Smooth muscle cell (in vitro differentiated cells): ENCODE results near the gene ATP9B. TPM values are rescaled to one million over a fixed set of nuclear protein-coding genes. Genes with fewer than 3 reads are reported as not detected.

Experiments
- DNase-seq: peaks from one replicate; lab custom pipeline; 2025; ENCODE audit not compliant: unreplicated experiment; lab: John Stamatoyannopoulos, UW
- H2AFZ ChIP-seq: fragments of 200-600 bp; sonication (generic); 2 replicates; pipeline ENCODE4 v1.6.0; 2016; ENCODE audit warnings: antibody characterized with exemption, low read depth, mild to moderate bottlenecking
- H3F3A ChIP-seq: fragments of 200-600 bp; sonication (generic); 2 replicates; pipeline ENCODE4 v1.6.0; 2017; ENCODE audit warnings: antibody characterized with exemption, low read depth
- H3K27ac ChIP-seq: fragments of 200-600 bp; sonication (generic); 2 replicates; pipeline ENCODE4 v1.5.1; 2016; ENCODE audit warnings: low read depth, mild to moderate bottlenecking
- H3K27me3 ChIP-seq: fragments of 200-600 bp; sonication (generic); 2 replicates; pipeline ENCODE4 v1.6.1; 2016; ENCODE audit warnings: low read depth, mild to moderate bottlenecking
- H3K36me3 ChIP-seq: fragments of 200-600 bp; sonication (generic); 2 replicates; pipeline ENCODE4 v1.5.1; 2016; ENCODE audit warnings: low read depth
- H3K4me1 ChIP-seq: fragments of 200-600 bp; sonication (generic); 2 replicates; pipeline ENCODE4 v1.5.1; 2016; ENCODE audit warnings: low read depth
- H3K4me2 ChIP-seq: fragments of 200-600 bp; sonication (generic); 2 replicates; pipeline ENCODE4 v1.6.0; 2016; ENCODE audit warnings: mild to moderate bottlenecking
- H3K4me3 ChIP-seq: fragments of 200-600 bp; sonication (generic); 2 replicates; pipeline ENCODE4 v1.5.1; 2016; ENCODE audit warnings: mild to moderate bottlenecking
- H3K79me2 ChIP-seq: fragments of 200-600 bp; sonication (generic); 2 replicates; pipeline ENCODE4 v1.6.0; 2016; ENCODE audit warnings: low read depth, mild to moderate bottlenecking
- H3K9ac ChIP-seq: fragments of 200-600 bp; sonication (generic); 2 replicates; pipeline ENCODE4 v1.6.0; 2016; ENCODE audit warnings: low read depth
- H3K9me3 ChIP-seq: fragments of 200-600 bp; sonication (generic); replicated peaks from 2 replicates; pipeline ENCODE4 v1.5.1; 2016; ENCODE audit warnings: low read depth
- H4K20me1 ChIP-seq: fragments of 200-600 bp; sonication (generic); 2 replicates; pipeline ENCODE4 v1.6.0; 2016; ENCODE audit warnings: low read depth
- WGBS: methylation state at CpG from one replicate; pipeline ENCODE4 v1.1.7; 2016; ENCODE audit warnings: low lambda C conversion rate; 5-methylcytosine and 5-hydroxymethylcytosine counted together
- polyA plus RNA-seq: library from polyadenylated mRNA; unstranded; fragments of >200 nt; fragmentation: Nextera tagmentation; extraction: Ambion mirVana; gene quantifications from 2 replicates; pipeline ENCODE4 v1.2.1, GENCODE V29; 2016
- total RNA-seq: library from RNA; depleted of rRNA; stranded (reverse); fragments of >200 nt; gene quantifications from 2 replicates; pipeline ENCODE4 v1.2.3, GENCODE V29; 2014
- TF ChIP-seq, protein P1 (sequence below): fragments of 200-600 bp; sonication (generic); IDR thresholded peaks from 2 replicates; pipeline ENCODE4 v1.5.1; 2017; ENCODE audit warnings: borderline replicate concordance, mild to moderate bottlenecking, antibody characterized with exemption; ENCODE audit not compliant: insufficient read depth, poor library complexity, severe bottlenecking

ATP9B gene
- total and polyA plus RNA-seq, 2 experiments from 2014 or later, result 6.1 to 16.4 TPM

- Histone ChIP-seq H3K4me3 (no peak overlapping the region), H3K4me1 (no peaks in the 10 kb centered on the region), H2AFZ (no peak overlapping the region), H3K4me2 (no peak overlapping the region), H3K9me3 (no peaks in the 10 kb centered on the region), H3K27me3 (no peaks in the 10 kb centered on the region), H3F3A (no peaks in the 10 kb centered on the region), H3K27ac (no peak overlapping the region), H4K20me1 (no peaks in the 10 kb centered on the region), H3K36me3 (no peaks in the 10 kb centered on the region), H3K79me2 (no peaks in the 10 kb centered on the region), H3K9ac (no peak overlapping the region)
- TF ChIP-seq, protein P1, sequence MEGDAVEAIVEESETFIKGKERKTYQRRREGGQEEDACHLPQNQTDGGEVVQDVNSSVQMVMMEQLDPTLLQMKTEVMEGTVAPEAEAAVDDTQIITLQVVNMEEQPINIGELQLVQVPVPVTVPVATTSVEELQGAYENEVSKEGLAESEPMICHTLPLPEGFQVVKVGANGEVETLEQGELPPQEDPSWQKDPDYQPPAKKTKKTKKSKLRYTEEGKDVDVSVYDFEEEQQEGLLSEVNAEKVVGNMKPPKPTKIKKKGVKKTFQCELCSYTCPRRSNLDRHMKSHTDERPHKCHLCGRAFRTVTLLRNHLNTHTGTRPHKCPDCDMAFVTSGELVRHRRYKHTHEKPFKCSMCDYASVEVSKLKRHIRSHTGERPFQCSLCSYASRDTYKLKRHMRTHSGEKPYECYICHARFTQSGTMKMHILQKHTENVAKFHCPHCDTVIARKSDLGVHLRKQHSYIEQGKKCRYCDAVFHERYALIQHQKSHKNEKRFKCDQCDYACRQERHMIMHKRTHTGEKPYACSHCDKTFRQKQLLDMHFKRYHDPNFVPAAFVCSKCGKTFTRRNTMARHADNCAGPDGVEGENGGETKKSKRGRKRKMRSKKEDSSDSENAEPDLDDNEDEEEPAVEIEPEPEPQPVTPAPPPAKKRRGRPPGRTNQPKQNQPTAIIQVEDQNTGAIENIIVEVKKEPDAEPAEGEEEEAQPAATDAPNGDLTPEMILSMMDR, result no peak
- 88% methylated on average over 16 of the region's 16 CpGs for WGBS
- no peak for DNase-seq
Observed at GRCh38 chr18:79381811-79382311, 312.7 kb downstream of the ATP9B start.

- H3K9me3 ChIP-seq, result no peaks in the 10 kb centered on the region
- H3K27ac ChIP-seq, result no peak overlapping the region
- DNase-seq, result no peak
- H3K79me2 ChIP-seq, result no peaks in the 10 kb centered on the region
- H3K4me3 ChIP-seq, result no peak overlapping the region
- TF ChIP-seq, protein P1, result no peak
- H3K9ac ChIP-seq, result no peak overlapping the region
- no peak overlapping the region for H2AFZ ChIP-seq
- no peaks in the 10 kb centered on the region for H3K27me3 ChIP-seq
- H3K4me1 ChIP-seq, result no peaks in the 10 kb centered on the region
- WGBS, result 95% methylated on average over 27 of the region's 27 CpGs
- H3K36me3 ChIP-seq, result no peaks in the 10 kb centered on the region
- H4K20me1 ChIP-seq, result no peaks in the 10 kb centered on the region
- H3K4me2 ChIP-seq, result no peak overlapping the region
- H3F3A ChIP-seq, result no peaks in the 10 kb centered on the region
Observed at GRCh38 chr18:79382681-79383387, 313.6 kb downstream of the ATP9B start.

DNA sequence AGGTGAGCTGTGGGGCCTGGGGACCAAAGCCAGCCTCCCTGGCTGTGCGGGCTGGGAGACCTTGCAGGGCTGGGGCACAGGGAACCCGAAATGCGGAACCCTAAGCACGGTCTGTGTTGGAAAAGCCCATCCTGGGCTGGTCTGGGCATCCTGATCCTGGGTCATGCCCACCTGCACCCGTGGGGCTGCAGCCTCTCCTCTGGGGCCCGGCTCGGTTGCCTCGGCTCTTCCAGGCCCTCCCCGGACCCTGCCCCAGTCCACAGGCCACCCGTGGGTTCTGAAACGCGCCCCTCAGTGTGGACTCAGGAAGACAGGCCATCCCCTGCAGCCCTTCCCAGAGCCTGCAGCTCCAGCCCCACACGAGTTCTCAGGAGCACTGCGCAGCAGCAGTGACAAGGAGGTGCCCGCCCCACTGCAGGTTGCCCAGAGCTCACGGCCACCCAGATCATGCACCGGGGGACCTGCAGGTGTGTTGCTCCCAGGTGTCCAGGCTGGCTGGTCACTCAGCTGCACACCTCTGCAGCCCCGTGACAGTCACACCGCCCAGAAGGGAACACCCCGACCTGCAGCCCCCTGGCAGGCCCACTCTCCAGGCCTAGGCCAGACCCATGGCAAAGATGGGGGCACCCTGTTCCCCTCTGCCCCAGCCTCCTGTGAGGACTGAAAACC lies 314.3 kb downstream of the ATP9B start:
- no peaks in the 10 kb centered on the region for H3K79me2 ChIP-seq

More for the DNA sequence above, 314.3 kb downstream of the ATP9B start:
- no peaks in the 10 kb centered on the region for H3F3A ChIP-seq
- WGBS, result 88% methylated on average over 20 of the region's 20 CpGs
- no peak overlapping the region for H3K4me3 ChIP-seq
- H3K36me3 ChIP-seq, result no peaks in the 10 kb centered on the region
- H3K9ac ChIP-seq, result no peak overlapping the region
- H3K4me2 ChIP-seq, result no peak overlapping the region
- no peaks in the 10 kb centered on the region for H3K4me1 ChIP-seq
- no peak for DNase-seq
- no peaks in the 10 kb centered on the region for H3K27me3 ChIP-seq
- H4K20me1 ChIP-seq, result no peaks in the 10 kb centered on the region
- H2AFZ ChIP-seq, result no peak overlapping the region
- no peaks in the 10 kb centered on the region for H3K9me3 ChIP-seq
- H3K27ac ChIP-seq, result no peak overlapping the region
- TF ChIP-seq, protein P1, result no peak
